Measurements from ENCODE around the gene MGMT.

- no peak for TF ChIP-seq MXI1 (conservative IDR thresholded peaks at IDR 0.05; ENCODE audit: poor library complexity, severe bottlenecking)
- TF ChIP-seq REST (IDR thresholded peaks at IDR 0.05; ENCODE audit: borderline replicate concordance), result no peak
- TF ChIP-seq CTCF (IDR thresholded peaks at IDR 0.05; ENCODE audit: poor library complexity, severe bottlenecking), result no peak
These were observed 304.0 kb downstream of the MGMT start for GRCh38 chr10:129771024-129771423.

Data from neural cell (in vitro differentiated cells).